Transverse colon (tissue), 3 donors: Measurements from ENCODE around the gene C1QTNF9.

ENCODE experiments used
- EP300 ChIP-seq: sonication (generic); formaldehyde crosslinking; IDR thresholded peaks from one replicate; pipeline ENCODE4 v1.6.1; 2017; ENCODE audit warnings: antibody characterized with exemption, low read depth
- TF ChIP-seq, protein P1 (sequence below), 5 experiments: fragments of 200-600 bp in 3 of 5; fragments of 450-650 bp in 2 of 5; sonication (generic) in 3 of 5; IDR thresholded peaks; 1 replicate in 2 of 5; 2 replicates in 3 of 5; pipeline ENCODE4 v1.5.1; 2016 to 2017; ENCODE audit warnings: antibody characterized with exemption in 5 of 5, inconsistent platforms in 3 of 5, mild to moderate bottlenecking in 2 of 5, moderate library complexity in 1 of 5

DNA sequence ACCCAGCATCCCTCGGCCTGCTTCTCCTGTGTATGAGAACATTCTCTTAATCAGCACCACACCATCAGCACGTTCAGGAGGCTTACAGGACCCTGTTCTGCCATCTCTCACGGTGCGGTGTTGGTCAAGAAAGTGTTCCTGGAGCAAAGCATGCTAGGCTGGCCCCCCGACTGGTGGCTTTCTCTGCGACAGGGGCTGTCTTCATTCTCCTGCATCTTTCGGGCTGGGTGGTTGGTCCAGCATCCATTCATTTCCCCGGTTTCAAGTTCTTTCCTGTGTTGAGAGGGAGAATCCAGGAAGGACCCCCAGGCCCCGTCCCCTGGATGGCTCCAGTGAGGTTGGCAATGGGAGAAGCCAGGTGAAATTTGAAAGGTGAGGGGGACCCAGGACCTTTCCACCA is 55.8 kb downstream of the C1QTNF9 start:
- TF ChIP-seq, protein P1, sequence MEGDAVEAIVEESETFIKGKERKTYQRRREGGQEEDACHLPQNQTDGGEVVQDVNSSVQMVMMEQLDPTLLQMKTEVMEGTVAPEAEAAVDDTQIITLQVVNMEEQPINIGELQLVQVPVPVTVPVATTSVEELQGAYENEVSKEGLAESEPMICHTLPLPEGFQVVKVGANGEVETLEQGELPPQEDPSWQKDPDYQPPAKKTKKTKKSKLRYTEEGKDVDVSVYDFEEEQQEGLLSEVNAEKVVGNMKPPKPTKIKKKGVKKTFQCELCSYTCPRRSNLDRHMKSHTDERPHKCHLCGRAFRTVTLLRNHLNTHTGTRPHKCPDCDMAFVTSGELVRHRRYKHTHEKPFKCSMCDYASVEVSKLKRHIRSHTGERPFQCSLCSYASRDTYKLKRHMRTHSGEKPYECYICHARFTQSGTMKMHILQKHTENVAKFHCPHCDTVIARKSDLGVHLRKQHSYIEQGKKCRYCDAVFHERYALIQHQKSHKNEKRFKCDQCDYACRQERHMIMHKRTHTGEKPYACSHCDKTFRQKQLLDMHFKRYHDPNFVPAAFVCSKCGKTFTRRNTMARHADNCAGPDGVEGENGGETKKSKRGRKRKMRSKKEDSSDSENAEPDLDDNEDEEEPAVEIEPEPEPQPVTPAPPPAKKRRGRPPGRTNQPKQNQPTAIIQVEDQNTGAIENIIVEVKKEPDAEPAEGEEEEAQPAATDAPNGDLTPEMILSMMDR (IDR thresholded peaks at IDR 0.05): no peak
- TF ChIP-seq EP300: no peak
